GM10266 (cell line): ENCODE results near the gene DUSP14.
"Not testable (repeated sequence)": the region's sequence is repeated elsewhere in the genome, so short reads cannot be mapped to it uniquely, and the experiment has no call there.

Experiments
- DNase-seq: peaks from one replicate; pipeline ENCODE4 v3.0.0; 2012; ENCODE audit errors: extremely low spot score
- CTCF ChIP-seq: IDR thresholded peaks from 2 replicates; pipeline ENCODE4 v1.5.1; 2012; ENCODE audit warnings: mild to moderate bottlenecking, low read depth; ENCODE audit not compliant: control insufficient read depth, insufficient read depth; ENCODE audit errors: missing control alignments

The DUSP14 gene

GRCh38 chr17:37507111-37507510, 17.4 kb downstream of the DUSP14 start:
- no peak for DNase-seq
- TF ChIP-seq CTCF: no peak

- no peak for TF ChIP-seq CTCF
Observed at GRCh38 chr17:37510056-37510455, 20.4 kb downstream of the DUSP14 start.

GRCh38 chr17:37511642-37512041, 22.0 kb downstream of the DUSP14 start:
- not testable (repeated sequence) for DNase-seq

More at GRCh38 chr17:37510056-37510455, 20.4 kb downstream of the DUSP14 start:
- no peak for DNase-seq

GRCh38 chr17:37512442-37513068, 22.9 kb downstream of the DUSP14 start:
- no peak for TF ChIP-seq CTCF

GRCh38 chr17:37513711-37514110, 24.0 kb downstream of the DUSP14 start:
- TF ChIP-seq CTCF: no peak
- no peak for DNase-seq

More at GRCh38 chr17:37512442-37513068, 22.9 kb downstream of the DUSP14 start:
- DNase-seq: no peak

GRCh38 chr17:37516127-37516571, 26.5 kb downstream of the DUSP14 start:
- DNase-seq: no peak

GRCh38 chr17:37517881-37518280, 28.2 kb downstream of the DUSP14 start:
- no peak for DNase-seq
- no peak for TF ChIP-seq CTCF

More at GRCh38 chr17:37516127-37516571, 26.5 kb downstream of the DUSP14 start:
- no peak for TF ChIP-seq CTCF

- no peak for DNase-seq
- TF ChIP-seq CTCF: no peak
Observed at GRCh38 chr17:37518826-37519225, 29.1 kb downstream of the DUSP14 start.
